Suprapubic skin (tissue), 4 donors: Measurements from ENCODE around the gene CLASP1. TPM values are rescaled to one million over a fixed set of nuclear protein-coding genes. Genes with fewer than 3 reads are reported as not detected.
A peak's percentile ranks its signal among the peaks of the same experiment; 100 is the strongest.

Experiments used
- DNase-seq, 2 donors: peaks; one replicate each; pipeline ENCODE4 v3.0.0-alpha.2; 2019; ENCODE audit warnings: low spot score in 2 of 2
- H3K27ac ChIP-seq: fragments of 200-600 bp; sonication (generic); one replicate; pipeline ENCODE4 v1.5.1; 2019
- H3K27me3 ChIP-seq: fragments of 200-600 bp; sonication (generic); one replicate; pipeline ENCODE4 v1.5.1; 2019
- H3K36me3 ChIP-seq: fragments of 200-600 bp; sonication (generic); one replicate; pipeline ENCODE4 v1.5.1; 2019
- H3K4me1 ChIP-seq: fragments of 200-600 bp; sonication (generic); one replicate; pipeline ENCODE4 v1.5.1; 2019
- H3K4me3 ChIP-seq: fragments of 200-600 bp; sonication (generic); one replicate; pipeline ENCODE4 v1.5.1; 2019; ENCODE audit warnings: mild to moderate bottlenecking
- H3K9me3 ChIP-seq: fragments of 200-600 bp; sonication (generic); one replicate; pipeline ENCODE4 v1.5.1; 2019
- EP300 ChIP-seq: sonication (generic); formaldehyde crosslinking; IDR thresholded peaks from one replicate; pipeline ENCODE4 v1.6.1; 2017; ENCODE audit warnings: antibody characterized with exemption
- POLR2A ChIP-seq, 2 donors: fragments of 450-650 bp; IDR thresholded peaks; one replicate each; pipeline ENCODE4 v1.6.1; 2017; ENCODE audit warnings: antibody characterized with exemption in 2 of 2, mild to moderate bottlenecking in 2 of 2, moderate library complexity in 2 of 2
- POLR2AphosphoS5 ChIP-seq, 3 donors: sonication (generic); formaldehyde crosslinking; IDR thresholded peaks; one replicate each; pipeline ENCODE4 v1.6.1; 2017; ENCODE audit warnings: antibody characterized with exemption in 3 of 3
- WGBS: methylation state at CpG from one replicate; pipeline ENCODE4 v1.1.5; 2018; 5-methylcytosine and 5-hydroxymethylcytosine counted together
- total RNA-seq, 4 donors: library from RNA; depleted of rRNA; stranded (reverse); fragments of >200 nt; gene quantifications; one replicate each; pipeline ENCODE4 v1.1.0, GENCODE V29; 2016
- TF ChIP-seq, protein P1 (sequence below), 2 donors: fragments of 200-600 bp in 1 of 2; fragments of 450-650 bp in 1 of 2; sonication (generic) in 1 of 2; IDR thresholded peaks; one replicate each; pipeline ENCODE4 v1.5.1; 2016 to 2019; ENCODE audit warnings: antibody characterized with exemption in 2 of 2, mild to moderate bottlenecking in 1 of 2, moderate library complexity in 1 of 2

Gene CLASP1
- total RNA-seq, 4 donors from 2014 or later: 53.3 to 99.5 (median 67.6) TPM

DNA sequence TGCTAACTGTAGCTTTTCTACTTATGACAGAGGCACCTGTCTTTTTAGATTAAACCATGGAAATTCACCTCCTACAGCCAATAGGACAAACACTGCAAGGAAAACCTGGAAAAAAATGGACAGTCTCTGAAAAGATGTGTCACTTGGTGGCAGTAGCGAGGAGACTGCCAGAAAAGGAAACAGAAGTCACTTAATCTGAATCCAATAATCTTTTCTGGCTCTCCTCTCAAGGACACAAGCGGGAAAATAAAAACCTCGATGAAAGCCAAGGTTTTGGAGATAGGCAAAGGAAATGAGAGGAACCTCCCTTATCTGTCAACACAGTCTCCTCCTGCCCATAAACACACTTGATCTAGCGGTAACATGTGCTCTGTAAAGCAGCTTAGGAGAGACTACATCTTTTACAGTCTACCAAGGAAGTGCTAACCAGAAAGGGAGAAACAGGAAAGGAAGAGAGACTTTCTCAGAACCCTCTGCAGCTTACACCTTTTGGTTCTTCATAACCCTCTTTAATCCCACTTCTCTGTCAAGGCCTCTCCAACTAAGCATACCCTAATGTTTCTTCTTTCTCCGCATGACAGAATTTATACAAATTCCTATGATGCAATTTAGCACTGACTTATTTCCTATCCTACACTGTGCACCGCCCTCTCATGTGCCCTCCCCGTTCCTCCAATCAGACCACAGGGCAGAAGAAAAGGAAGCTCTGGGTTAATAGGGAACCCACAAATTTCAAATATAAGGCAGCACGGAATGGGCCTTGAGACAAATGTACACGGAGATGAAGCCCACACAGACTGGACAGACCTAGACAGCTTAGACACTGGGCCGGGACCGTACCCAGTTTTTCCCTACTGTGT is 52.8 kb downstream of the CLASP1 start:
- Histone ChIP-seq H3K36me3 (no peaks in the 10 kb centered on the region), H3K4me3 (peak overlapping the region; percentile 13), H3K27ac (peak overlapping the region; percentile 7), H3K9me3 (no peaks in the 10 kb centered on the region), H3K27me3 (no peaks in the 10 kb centered on the region), H3K4me1 (peaks cover 18% of the 10 kb centered on the region)
- TF ChIP-seq POLR2AphosphoS5 (IDR thresholded peaks at IDR 0.05) (no peak), POLR2A (IDR thresholded peaks at IDR 0.05) (no peak), EP300 (no peak)
- TF ChIP-seq, protein P1, sequence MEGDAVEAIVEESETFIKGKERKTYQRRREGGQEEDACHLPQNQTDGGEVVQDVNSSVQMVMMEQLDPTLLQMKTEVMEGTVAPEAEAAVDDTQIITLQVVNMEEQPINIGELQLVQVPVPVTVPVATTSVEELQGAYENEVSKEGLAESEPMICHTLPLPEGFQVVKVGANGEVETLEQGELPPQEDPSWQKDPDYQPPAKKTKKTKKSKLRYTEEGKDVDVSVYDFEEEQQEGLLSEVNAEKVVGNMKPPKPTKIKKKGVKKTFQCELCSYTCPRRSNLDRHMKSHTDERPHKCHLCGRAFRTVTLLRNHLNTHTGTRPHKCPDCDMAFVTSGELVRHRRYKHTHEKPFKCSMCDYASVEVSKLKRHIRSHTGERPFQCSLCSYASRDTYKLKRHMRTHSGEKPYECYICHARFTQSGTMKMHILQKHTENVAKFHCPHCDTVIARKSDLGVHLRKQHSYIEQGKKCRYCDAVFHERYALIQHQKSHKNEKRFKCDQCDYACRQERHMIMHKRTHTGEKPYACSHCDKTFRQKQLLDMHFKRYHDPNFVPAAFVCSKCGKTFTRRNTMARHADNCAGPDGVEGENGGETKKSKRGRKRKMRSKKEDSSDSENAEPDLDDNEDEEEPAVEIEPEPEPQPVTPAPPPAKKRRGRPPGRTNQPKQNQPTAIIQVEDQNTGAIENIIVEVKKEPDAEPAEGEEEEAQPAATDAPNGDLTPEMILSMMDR (IDR thresholded peaks at IDR 0.05): peak in 1 of 2 donors; percentile 24
- DNase-seq: no peak
- WGBS: 43% methylated on average over 11 of the region's 11 CpGs

DNA sequence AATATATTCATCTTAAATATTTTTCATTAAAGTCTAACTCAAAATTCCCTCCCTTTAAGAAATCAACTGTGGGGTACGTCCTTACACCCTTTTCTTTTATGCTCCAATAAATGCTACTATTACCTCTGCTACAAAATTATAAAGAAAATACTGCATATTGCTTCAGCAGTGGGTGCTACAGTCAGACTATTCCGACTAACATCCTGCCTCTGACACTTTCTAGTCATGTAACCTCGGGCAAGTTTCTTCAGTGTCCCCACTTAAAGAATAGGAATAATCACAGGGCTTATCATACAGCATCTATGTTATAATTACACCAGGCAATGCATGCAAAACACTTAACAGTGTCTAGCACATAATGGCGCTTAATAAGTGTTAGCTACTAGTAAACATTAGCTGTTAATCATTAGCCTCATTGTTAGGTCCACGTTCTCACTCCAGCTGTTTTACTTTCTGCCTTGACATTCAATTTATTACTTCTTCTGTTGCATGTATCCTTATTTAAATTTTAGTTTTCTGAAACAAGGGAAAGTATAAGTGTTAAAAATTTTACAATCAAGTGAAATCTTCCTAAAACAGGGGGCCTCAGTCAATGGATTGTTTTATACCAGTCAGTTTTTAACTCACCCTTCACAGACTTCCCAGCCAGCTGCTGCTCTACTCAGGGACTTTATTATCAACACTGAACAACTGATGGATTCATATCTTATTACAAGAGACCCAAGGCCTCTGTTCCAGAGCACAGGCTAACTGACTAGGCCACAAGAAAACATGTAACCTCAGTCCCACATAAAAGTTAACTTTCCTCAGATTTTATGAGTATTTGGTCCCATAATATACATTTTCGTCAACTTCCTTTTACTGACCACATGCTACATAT is 54.0 kb downstream of the CLASP1 start:
- peaks cover 18% of the 10 kb centered on the region for H3K4me1 ChIP-seq
- TF ChIP-seq EP300 (no peak), POLR2AphosphoS5 (IDR thresholded peaks at IDR 0.05) (no peak), POLR2A (IDR thresholded peaks at IDR 0.05) (no peak)
- TF ChIP-seq, protein P1 (IDR thresholded peaks at IDR 0.05): no peak
- no peaks in the 10 kb centered on the region for H3K36me3 ChIP-seq
- 75% methylated on average over 6 of the region's 6 CpGs for WGBS
- no peak overlapping the region for H3K4me3 ChIP-seq
- H3K27ac ChIP-seq: no peak overlapping the region
- no peaks in the 10 kb centered on the region for H3K9me3 ChIP-seq
- H3K27me3 ChIP-seq: no peaks in the 10 kb centered on the region
- no peak for DNase-seq

DNA sequence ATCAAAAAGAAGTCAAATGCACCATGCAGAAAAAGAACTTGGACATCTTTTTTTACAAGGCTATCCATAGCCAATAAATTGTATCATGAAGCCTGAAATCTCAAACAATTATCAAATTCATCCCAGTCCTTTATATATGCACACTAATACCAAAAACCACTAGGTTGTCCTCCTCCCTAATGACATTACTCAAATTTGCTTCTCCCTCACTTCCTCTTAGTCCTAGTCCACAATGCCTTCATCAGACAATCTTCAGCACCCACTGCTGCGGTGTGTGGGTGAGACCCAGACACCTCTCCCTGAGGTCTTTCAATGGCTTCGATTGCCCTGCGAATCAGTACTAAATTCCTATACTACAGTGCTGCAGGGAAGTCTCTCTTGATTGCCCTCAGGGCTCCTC is 58.1 kb downstream of the CLASP1 start:
- H3K27ac ChIP-seq: no peak overlapping the region
- H3K36me3 ChIP-seq: peaks cover 4% of the 10 kb centered on the region
- no peaks in the 10 kb centered on the region for H3K27me3 ChIP-seq
- no peak overlapping the region for H3K4me3 ChIP-seq
- H3K4me1 ChIP-seq: peaks cover 9% of the 10 kb centered on the region
- WGBS: 91% methylated on average over 3 of the region's 3 CpGs
- DNase-seq: no peak
- no peak for TF ChIP-seq POLR2AphosphoS5 (IDR thresholded peaks at IDR 0.05)
- TF ChIP-seq EP300: no peak
- no peak for TF ChIP-seq POLR2A (IDR thresholded peaks at IDR 0.05)
- TF ChIP-seq, protein P1 (IDR thresholded peaks at IDR 0.05): no peak
- H3K9me3 ChIP-seq: no peaks in the 10 kb centered on the region

DNA sequence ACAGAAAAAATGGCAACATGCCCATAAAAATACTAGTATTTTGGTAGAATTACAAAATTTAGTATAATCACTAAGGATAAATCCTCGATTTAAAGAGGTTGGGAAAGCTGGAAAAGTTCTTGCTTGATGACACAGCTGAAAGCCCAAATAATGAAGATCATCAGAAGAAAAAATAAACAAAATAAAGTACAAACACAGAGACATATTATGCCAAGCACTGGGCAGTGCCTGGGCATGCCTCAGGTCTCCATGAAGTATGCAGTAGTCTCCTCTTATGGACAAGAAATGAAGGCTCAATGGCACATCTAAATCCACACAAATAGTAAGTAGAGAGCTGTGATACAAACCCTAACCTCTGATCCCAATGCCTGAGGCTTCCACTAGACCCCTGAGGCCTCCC is 60.9 kb downstream of the CLASP1 start:
- Histone ChIP-seq H3K9me3 (no peaks in the 10 kb centered on the region), H3K27me3 (no peaks in the 10 kb centered on the region), H3K27ac (no peak overlapping the region), H3K4me1 (no peaks in the 10 kb centered on the region), H3K4me3 (no peak overlapping the region), H3K36me3 (peaks cover 4% of the 10 kb centered on the region)
- DNase-seq: no peak
- WGBS: 63% methylated on average over 1 of the region's 1 CpG
- TF ChIP-seq EP300 (no peak), POLR2A (IDR thresholded peaks at IDR 0.05) (no peak), POLR2AphosphoS5 (IDR thresholded peaks at IDR 0.05) (no peak)
- TF ChIP-seq, protein P1 (IDR thresholded peaks at IDR 0.05): no peak

DNA sequence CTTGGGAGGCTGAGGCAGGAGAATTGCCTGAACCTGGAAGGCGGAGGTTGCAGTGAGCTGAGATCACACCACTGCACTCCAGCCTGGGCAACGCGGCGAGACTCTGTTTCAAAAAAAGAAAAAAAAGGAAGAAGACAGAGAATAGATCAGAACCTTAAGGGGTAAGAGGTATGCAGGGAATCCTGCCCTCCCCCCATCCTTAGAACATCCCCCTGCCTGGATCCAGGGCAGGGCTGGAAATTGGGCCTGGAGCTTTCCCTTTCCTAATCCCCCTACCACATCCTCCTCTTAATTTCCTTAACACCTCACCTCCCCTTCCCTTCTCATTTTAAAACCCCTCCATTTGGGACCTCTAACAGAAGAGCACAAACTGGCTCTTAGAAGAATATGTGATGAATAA is 62.1 kb downstream of the CLASP1 start:
- 94% methylated on average over 4 of the region's 4 CpGs for WGBS
- H3K36me3 ChIP-seq: peaks cover 4% of the 10 kb centered on the region
- no peak for DNase-seq
- no peaks in the 10 kb centered on the region for H3K4me1 ChIP-seq
- no peaks in the 10 kb centered on the region for H3K9me3 ChIP-seq
- H3K27me3 ChIP-seq: no peaks in the 10 kb centered on the region
- H3K27ac ChIP-seq: no peak overlapping the region
- TF ChIP-seq, protein P1 (IDR thresholded peaks at IDR 0.05): no peak
- no peak overlapping the region for H3K4me3 ChIP-seq
